Astrocyte (in vitro differentiated cells and primary cell): ENCODE measurements around the gene CSNK1G2. TPM values are rescaled to one million over a fixed set of nuclear protein-coding genes. Genes with fewer than 3 reads are reported as not detected.

Experiments used
- DNase-seq: peaks from one replicate; pipeline ENCODE4 v3.0.0-alpha.2; 2010; ENCODE audit warnings: low read depth
- FAIRE-seq: peaks from 2 replicates; lab custom pipeline; 2011; peaks lifted over from hg19 to GRCh38; lab: Jason Lieb, UNC
- H2AFZ ChIP-seq: 2 replicates; pipeline ENCODE4 v1.6.0; 2012; ENCODE audit warnings: low read depth, low read length, inconsistent platforms
- H3K27ac ChIP-seq: 2 replicates; pipeline ENCODE4 v1.5.1; 2011; ENCODE audit warnings: low read depth, low read length, inconsistent platforms
- H3K27me3 ChIP-seq: 2 replicates; pipeline ENCODE4 v1.6.0; 2011; ENCODE audit warnings: low read length, inconsistent platforms; ENCODE audit not compliant: insufficient read depth
- H3K36me3 ChIP-seq: 2 replicates; pipeline ENCODE4 v1.5.1; 2011; ENCODE audit warnings: low read length, inconsistent platforms; ENCODE audit not compliant: insufficient read depth
- H3K4me1 ChIP-seq: 2 replicates; pipeline ENCODE4 v1.5.1; 2011; ENCODE audit warnings: low read length, inconsistent platforms; ENCODE audit not compliant: insufficient read depth
- H3K4me2 ChIP-seq: 2 replicates; pipeline ENCODE4 v1.6.0; 2012; ENCODE audit warnings: low read length, inconsistent platforms
- H3K4me3 ChIP-seq: 2 replicates; pipeline ENCODE4 v1.5.1; 2011; ENCODE audit warnings: low read depth, mild to moderate bottlenecking, low read length, inconsistent platforms; ENCODE audit not compliant: insufficient read depth
- H3K79me2 ChIP-seq: 2 replicates; pipeline ENCODE4 v1.6.0; 2012; ENCODE audit warnings: mild to moderate bottlenecking, low read length, inconsistent platforms; ENCODE audit not compliant: insufficient read depth
- H3K9ac ChIP-seq: 2 replicates; pipeline ENCODE4 v1.6.0; 2012; ENCODE audit warnings: mild to moderate bottlenecking, low read length, inconsistent platforms
- H3K9me3 ChIP-seq: 2 replicates; pipeline ENCODE4 v1.5.1; 2012; ENCODE audit warnings: low read depth, mild to moderate bottlenecking, low read length, inconsistent platforms; ENCODE audit not compliant: insufficient read depth
- H4K20me1 ChIP-seq: 2 replicates; pipeline ENCODE4 v1.6.0; 2012; ENCODE audit warnings: low read length, inconsistent platforms; ENCODE audit not compliant: insufficient read depth
- H3K27ac Mint-ChIP-seq: one replicate; pipeline ENCODE4 v1.8.0; 2021; ENCODE audit warnings: mild to moderate bottlenecking, mixed read lengths; ENCODE audit not compliant: unreplicated experiment
- H3K27me3 Mint-ChIP-seq: one replicate; pipeline ENCODE4 v1.8.0; 2021; ENCODE audit warnings: low read depth, mixed read lengths; ENCODE audit not compliant: unreplicated experiment
- H3K36me3 Mint-ChIP-seq: one replicate; pipeline ENCODE4 v1.8.0; 2021; ENCODE audit warnings: low read depth, mixed read lengths; ENCODE audit not compliant: unreplicated experiment
- H3K4me1 Mint-ChIP-seq: one replicate; pipeline ENCODE4 v1.8.0; 2021; ENCODE audit warnings: low read depth, mixed read lengths; ENCODE audit not compliant: unreplicated experiment
- H3K4me3 Mint-ChIP-seq: one replicate; pipeline ENCODE4 v1.8.0; 2021; ENCODE audit warnings: mild to moderate bottlenecking, moderate library complexity, mixed read lengths; ENCODE audit not compliant: unreplicated experiment
- H3K9me3 Mint-ChIP-seq: one replicate; pipeline ENCODE4 v1.8.0; 2021; ENCODE audit warnings: mild to moderate bottlenecking, mixed read lengths; ENCODE audit not compliant: unreplicated experiment
- EZH2 ChIP-seq: IDR thresholded peaks from 2 replicates; pipeline ENCODE4 v1.6.1; 2012; ENCODE audit warnings: mild to moderate bottlenecking, low read length, inconsistent platforms; ENCODE audit not compliant: insufficient read depth
- total RNA-seq: library from RNA; stranded (reverse); gene quantifications from 2 replicates; pipeline ENCODE4 v1.2.1, GENCODE V29; 2021
- TF ChIP-seq, protein P1 (sequence below): IDR thresholded peaks from 2 replicates; pipeline ENCODE4 v1.5.1; 2011; ENCODE audit warnings: low read depth, mild to moderate bottlenecking, inconsistent platforms, low read length, moderate library complexity; ENCODE audit not compliant: insufficient read depth

The CSNK1G2 gene
- total RNA-seq, 1 donor from 2014 or later, result 64.1 TPM

DNA sequence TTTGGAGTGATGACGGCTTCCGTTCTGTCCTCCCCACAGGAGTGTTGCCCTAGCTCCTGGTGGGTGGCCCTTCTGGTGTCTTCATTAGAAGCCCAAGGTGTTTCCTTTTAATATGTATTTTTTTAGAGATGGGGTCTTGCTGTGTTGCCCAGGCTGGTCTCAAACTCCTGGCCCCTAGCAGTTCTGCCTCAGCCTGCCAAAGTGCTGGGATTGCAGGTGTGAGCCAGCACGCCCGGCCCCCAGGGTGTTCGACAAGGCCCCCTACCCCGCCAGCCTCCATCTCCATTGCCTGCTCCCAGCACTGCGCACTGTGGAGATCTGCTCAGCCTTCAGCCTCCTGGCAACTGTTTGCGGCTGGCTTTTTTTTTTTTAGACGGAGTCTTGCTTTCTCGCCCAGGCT lies 43.4 kb downstream of the CSNK1G2 start:
- H4K20me1 ChIP-seq, result peaks cover 10% of the 10 kb centered on the region
- FAIRE-seq, result no peak
- no peak for DNase-seq
- H3K27ac ChIP-seq, result no peak overlapping the region
- H3K36me3 ChIP-seq, result peaks cover 12% of the 10 kb centered on the region
- Mint-ChIP-seq H3K36me3 (no peaks in the 10 kb centered on the region), H3K4me1 (no peaks in the 10 kb centered on the region), H3K27me3 (no peaks in the 10 kb centered on the region), H3K27ac (no peak overlapping the region), H3K4me3 (no peak overlapping the region), H3K9me3 (no peaks in the 10 kb centered on the region)
- no peaks in the 10 kb centered on the region for H3K4me1 ChIP-seq
- no peak overlapping the region for H3K4me2 ChIP-seq
- H3K27me3 ChIP-seq, result no peaks in the 10 kb centered on the region
- no peaks in the 10 kb centered on the region for H3K9me3 ChIP-seq
- H3K4me3 ChIP-seq, result no peak overlapping the region
- no peaks in the 10 kb centered on the region for H3K79me2 ChIP-seq
- TF ChIP-seq EZH2, result no peak
- TF ChIP-seq, protein P1, sequence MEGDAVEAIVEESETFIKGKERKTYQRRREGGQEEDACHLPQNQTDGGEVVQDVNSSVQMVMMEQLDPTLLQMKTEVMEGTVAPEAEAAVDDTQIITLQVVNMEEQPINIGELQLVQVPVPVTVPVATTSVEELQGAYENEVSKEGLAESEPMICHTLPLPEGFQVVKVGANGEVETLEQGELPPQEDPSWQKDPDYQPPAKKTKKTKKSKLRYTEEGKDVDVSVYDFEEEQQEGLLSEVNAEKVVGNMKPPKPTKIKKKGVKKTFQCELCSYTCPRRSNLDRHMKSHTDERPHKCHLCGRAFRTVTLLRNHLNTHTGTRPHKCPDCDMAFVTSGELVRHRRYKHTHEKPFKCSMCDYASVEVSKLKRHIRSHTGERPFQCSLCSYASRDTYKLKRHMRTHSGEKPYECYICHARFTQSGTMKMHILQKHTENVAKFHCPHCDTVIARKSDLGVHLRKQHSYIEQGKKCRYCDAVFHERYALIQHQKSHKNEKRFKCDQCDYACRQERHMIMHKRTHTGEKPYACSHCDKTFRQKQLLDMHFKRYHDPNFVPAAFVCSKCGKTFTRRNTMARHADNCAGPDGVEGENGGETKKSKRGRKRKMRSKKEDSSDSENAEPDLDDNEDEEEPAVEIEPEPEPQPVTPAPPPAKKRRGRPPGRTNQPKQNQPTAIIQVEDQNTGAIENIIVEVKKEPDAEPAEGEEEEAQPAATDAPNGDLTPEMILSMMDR, result no peak
- H3K9ac ChIP-seq, result no peak overlapping the region
- H2AFZ ChIP-seq, result no peak overlapping the region

DNA sequence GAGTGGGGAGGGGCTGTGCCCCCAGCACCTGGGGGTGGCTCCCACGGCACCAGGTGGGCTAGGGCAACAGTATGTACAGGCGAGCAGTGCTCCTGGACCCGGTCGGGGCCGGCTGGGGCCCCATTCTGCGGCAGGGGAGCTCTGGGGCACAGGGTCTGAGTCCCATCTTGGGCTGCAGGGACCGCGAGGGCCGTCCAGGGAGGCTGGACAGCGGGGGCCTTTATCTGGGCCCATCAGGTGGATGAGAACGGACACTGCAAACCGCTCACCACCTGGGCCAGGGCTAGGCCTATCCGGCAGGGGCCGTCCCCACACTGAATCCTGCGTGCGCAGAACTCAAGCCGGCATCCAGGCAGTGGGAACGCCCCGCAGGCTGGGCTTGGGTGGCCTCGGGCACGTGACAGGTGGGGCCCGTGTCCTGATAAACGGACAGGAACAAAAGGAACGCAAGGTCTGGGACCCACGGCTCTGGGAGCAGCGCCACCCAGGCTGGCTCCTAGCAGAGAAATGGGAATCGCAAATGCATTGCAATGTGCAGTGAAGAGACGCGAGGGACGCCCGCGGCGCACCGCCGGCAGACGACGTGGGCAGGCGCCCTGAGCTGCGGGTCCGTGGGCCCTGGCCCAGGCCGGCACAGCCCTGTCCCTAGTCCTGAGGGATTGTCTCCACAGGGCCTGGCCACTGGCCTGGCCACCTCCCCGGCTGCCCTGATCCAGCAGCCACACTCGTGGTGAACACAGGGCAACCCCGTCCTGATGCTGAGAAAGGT lies 44.8 kb downstream of the CSNK1G2 start:
- DNase-seq, result no peak

More for the DNA sequence above, 44.8 kb downstream of the CSNK1G2 start:
- no peak for FAIRE-seq
- H3K4me1 ChIP-seq, result no peaks in the 10 kb centered on the region
- peaks cover 10% of the 10 kb centered on the region for H4K20me1 ChIP-seq
- no peak overlapping the region for H3K27ac ChIP-seq
- no peak overlapping the region for H3K9ac ChIP-seq
- H2AFZ ChIP-seq, result no peak overlapping the region
- no peak overlapping the region for H3K4me2 ChIP-seq
- no peak overlapping the region for H3K4me3 ChIP-seq
- no peaks in the 10 kb centered on the region for H3K79me2 ChIP-seq
- Mint-ChIP-seq H3K9me3 (no peaks in the 10 kb centered on the region), H3K27ac (no peak overlapping the region), H3K4me3 (no peak overlapping the region), H3K36me3 (peaks cover 3% of the 10 kb centered on the region), H3K27me3 (no peaks in the 10 kb centered on the region), H3K4me1 (no peaks in the 10 kb centered on the region)
- H3K9me3 ChIP-seq, result no peaks in the 10 kb centered on the region
- H3K36me3 ChIP-seq, result peaks cover 14% of the 10 kb centered on the region
- H3K27me3 ChIP-seq, result no peaks in the 10 kb centered on the region
- TF ChIP-seq, protein P1, result no peak
- no peak for TF ChIP-seq EZH2
